Stimulated activated naive CD4-positive, alpha-beta T cell (primary cell): ENCODE results near the gene EEA1.
A peak's percentile ranks its signal among the peaks of the same experiment; 100 is the strongest.
"Not testable (repeated sequence)": the region's sequence is repeated elsewhere in the genome, so short reads cannot be mapped to it uniquely, and the experiment has no call there.

Source experiments
- DNase-seq, 6 experiments: peaks; one replicate each; lab custom pipeline; 2025; lab: John Stamatoyannopoulos, UW

The EEA1 gene

DNA sequence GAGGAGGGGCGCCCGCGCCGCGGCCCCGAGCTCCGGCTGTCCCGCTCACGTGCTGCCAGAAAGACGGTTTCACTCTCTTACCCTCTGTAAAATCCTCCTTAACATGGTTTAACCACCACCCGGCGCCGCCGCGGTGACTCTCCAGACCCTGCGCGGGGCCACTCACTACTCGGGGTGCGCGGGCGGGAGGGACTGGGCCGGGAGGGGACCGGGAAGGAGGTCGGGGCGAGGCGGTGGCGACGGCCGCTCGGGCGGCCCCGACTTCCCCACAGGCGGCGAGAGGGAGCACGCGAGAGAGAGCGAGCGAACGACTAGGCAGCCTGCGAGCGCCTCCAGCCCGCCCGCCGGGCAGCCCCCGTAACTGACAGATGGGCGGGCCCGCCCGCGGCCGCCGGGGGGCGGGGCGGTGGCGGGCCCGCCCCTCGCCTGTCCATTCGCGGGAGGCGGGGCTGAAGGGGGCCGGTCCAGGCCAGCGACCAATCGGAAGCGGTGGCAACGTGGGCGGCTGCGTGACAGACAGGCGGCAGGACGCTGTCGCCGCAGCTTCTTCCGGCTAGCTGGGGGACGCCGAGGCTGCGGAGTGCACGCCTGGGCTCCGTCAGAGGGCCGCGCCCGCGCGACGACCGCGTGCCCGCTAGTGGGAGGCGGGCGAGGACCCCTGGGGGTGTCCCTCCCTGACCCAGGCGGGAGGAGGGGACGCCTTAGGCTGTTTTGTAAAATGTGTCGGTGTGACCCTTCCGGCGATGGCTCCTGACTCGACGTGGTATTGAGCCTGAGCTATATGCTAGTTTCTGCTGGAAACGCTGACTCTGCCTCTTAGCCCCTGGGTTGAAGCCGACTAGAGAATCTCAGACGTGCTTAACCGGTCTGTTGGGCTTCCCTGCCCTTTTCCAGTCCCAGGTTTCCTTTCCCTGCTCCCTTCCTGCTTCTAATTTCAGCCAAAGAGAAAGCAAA lies at the start of gene EEA1:
EEA1 (minus strand) TSS at position 334 of the 954 bp plus-strand sequence; CDS start at position 105, 229 bp downstream.
- peak; percentile 87 to 94 (median 90) for DNase-seq

GRCh38 chr12:92978607-92979006 lies 49.5 kb upstream of the EEA1 start:
- DNase-seq: no peak

GRCh38 chr12:92977326-92977725 lies 48.2 kb upstream of the EEA1 start:
- DNase-seq: peak in 5 of 6 experiments; percentile 6 to 64 (median 50)

GRCh38 chr12:92974759-92975158 lies 45.7 kb upstream of the EEA1 start:
- no peak for DNase-seq

GRCh38 chr12:92973614-92974013 lies 44.5 kb upstream of the EEA1 start:
- no peak for DNase-seq

DNA sequence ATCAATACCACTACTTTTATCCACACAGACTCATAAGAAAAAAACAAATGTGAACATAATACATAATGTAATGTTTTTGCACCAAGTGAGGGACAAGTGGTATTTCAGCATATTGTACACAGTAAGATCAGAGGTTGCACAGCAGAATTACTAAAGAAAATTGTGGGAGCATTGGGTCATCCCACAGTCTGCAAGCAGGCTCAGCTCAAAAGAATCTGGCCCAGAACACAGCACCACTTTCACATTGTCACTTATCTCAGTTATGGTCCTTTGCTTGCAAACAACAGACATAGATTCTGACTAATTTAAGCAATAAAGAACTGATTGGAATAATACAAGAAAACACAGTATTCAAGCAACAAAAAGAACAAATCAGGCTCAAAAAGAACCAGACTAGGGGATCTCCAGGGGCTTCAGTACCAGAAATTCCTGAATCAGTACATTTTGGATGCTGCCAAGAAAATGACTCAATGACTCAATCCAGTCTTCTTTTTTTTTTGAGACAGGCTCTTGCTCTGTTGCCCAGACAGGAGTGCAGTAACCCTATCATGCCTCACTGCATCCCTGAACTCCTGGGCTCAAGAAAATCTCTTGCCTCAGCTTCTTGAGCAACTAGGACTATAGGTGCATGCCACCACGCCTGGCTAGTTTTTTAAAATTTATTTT lies 42.9 kb upstream of the EEA1 start:
- DNase-seq: no peak

- DNase-seq: no peak
Measured at GRCh38 chr12:92968176-92968813, 39.2 kb upstream of the EEA1 start.

GRCh38 chr12:92964378-92964777 lies 35.3 kb upstream of the EEA1 start:
- not testable (repeated sequence) for DNase-seq

GRCh38 chr12:92961949-92962348 lies 32.9 kb upstream of the EEA1 start:
- DNase-seq: no peak

GRCh38 chr12:92955997-92956663 lies 27.0 kb upstream of the EEA1 start:
- DNase-seq: no peak

DNA sequence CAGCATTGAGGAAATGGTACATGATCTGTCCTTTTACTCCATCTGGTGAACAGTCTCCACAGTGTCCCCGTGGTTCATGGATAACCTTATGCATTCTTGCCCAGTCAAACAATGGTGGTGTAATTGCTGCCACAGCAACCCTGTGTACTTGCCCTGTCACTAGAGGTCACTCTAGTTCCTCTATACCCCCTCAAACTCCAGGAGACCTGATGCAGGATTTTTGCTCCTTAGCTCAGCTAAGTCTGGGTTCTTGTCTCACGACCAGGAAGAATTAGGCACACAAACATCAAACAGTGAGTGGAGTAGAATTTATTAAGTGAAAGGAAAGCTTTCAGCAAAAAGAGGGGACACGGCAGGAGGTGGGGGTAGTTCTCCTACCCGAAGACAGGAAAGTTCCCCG lies 24.7 kb upstream of the EEA1 start:
- DNase-seq: no peak

DNA sequence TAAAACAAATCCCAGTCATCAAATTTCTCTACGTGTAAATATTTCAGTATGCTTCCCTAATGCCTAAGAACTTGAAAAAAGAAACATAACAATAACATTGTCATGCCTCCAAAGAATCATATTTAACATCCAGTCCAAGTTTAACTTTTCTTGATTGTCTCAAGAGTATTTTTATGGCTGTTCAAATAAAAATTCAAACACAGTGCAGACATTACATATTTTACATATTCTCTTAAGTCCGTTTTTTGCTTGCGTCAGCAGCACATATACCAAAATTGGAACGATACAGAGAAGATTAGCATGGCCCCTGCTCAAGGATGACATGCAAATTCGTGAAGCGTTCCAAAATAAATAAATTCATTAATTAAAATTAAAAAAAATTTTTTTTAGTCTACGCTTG lies 23.3 kb upstream of the EEA1 start:
- no peak for DNase-seq

DNA sequence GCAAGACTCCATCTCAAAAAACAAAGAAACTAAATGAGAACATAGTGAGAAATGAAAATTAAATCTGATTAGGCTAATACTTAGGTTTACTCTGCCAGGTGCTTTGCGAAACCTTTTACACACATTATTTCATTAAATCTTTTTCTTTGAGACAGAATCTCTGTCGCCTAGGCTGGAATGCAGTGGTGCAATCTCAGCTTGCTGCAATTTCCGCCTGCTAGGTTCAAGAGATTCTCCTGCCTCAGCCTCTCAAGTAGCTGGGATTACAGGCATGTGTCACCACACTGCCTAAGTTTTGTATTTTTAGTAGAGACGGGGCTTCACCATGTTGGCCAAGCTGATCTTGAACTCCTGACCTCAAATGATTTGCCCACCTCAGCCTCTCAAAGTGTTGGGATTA lies 21.9 kb upstream of the EEA1 start:
- DNase-seq: no peak

GRCh38 chr12:92950011-92950410 lies 20.9 kb upstream of the EEA1 start:
- no peak for DNase-seq

- DNase-seq: no peak
Measured at GRCh38 chr12:92949466-92949865, 20.4 kb upstream of the EEA1 start.

- no peak for DNase-seq
Measured at GRCh38 chr12:92947589-92948215, 18.6 kb upstream of the EEA1 start.

- DNase-seq: no peak
Measured at GRCh38 chr12:92945659-92946220, 16.6 kb upstream of the EEA1 start.

GRCh38 chr12:92943482-92944250 lies 14.6 kb upstream of the EEA1 start:
- DNase-seq: no peak

GRCh38 chr12:92942905-92943304 lies 13.8 kb upstream of the EEA1 start:
- DNase-seq: no peak

DNA sequence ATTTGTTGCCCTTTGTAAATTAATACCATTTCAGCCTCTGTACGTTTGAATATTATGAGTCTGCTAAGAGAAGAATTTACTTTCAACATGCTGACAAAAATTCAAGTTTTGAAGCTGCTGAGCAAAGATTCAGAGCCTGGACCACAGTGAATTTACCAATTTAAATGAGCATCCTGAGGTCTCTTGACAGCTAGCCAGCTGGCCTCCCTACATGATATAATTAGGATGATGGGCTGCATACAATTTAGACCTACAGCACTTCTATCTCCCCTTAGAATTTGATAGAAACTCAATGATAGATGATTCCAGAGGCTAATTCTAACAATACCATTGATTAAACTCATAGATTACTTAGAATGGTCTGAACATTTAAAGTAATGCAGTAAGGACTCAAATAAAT lies 10.0 kb upstream of the EEA1 start:
- DNase-seq: no peak

GRCh38 chr12:92938638-92939037 lies 9.5 kb upstream of the EEA1 start:
- no peak for DNase-seq
